Right lobe of liver (tissue), 6 donors: ENCODE measurements around the gene MAPK14. TPM values are rescaled to one million over a fixed set of nuclear protein-coding genes. Genes with fewer than 3 reads are reported as not detected.

Experiments used
- ATAC-seq, 4 donors: fragments of 200-7000 bp; cut with Tn5 transposase; one replicate each; pipeline ENCODE4 v1.9.1; 2020; ENCODE audit warnings: mild to moderate bottlenecking in 4 of 4, moderate library complexity in 4 of 4
- DNase-seq, 3 donors: peaks; one replicate each; pipeline ENCODE4 v3.0.0-alpha.2; 2020
- H3K27ac ChIP-seq, 3 donors: fragments of 200-600 bp; one replicate each; pipeline ENCODE4 v1.8.0; 2022
- H3K27me3 ChIP-seq, 2 donors: fragments of 200-600 bp; one replicate each; pipeline ENCODE4 v1.8.0; 2022
- H3K36me3 ChIP-seq, 4 donors: fragments of 200-600 bp; sonication (generic) in 1 of 4; one replicate each; pipeline versions ENCODE4 v1.5.1 to v1.8.0; 2017 to 2022; ENCODE audit warnings: control low read depth in 1 of 4
- H3K4me1 ChIP-seq, 4 donors: fragments of 200-600 bp; sonication (generic) in 1 of 4; one replicate each; pipeline versions ENCODE4 v1.5.1 to v1.8.0; 2017 to 2022; ENCODE audit warnings: control low read depth in 1 of 4
- H3K4me3 ChIP-seq, 3 donors: fragments of 200-600 bp; one replicate each; pipeline ENCODE4 v1.8.0; 2022
- H3K9me3 ChIP-seq, 4 donors: fragments of 200-600 bp; sonication (generic) in 1 of 4; one replicate each; pipeline versions ENCODE4 v1.5.1 to v1.8.0; 2017 to 2022; ENCODE audit warnings: control low read depth in 1 of 4
- POLR2A ChIP-seq: fragments of 450-650 bp; IDR thresholded peaks from one replicate; pipeline ENCODE4 v1.6.1; 2017; ENCODE audit warnings: antibody characterized with exemption, mild to moderate bottlenecking
- WGBS: methylation state at CpG from one replicate; pipeline ENCODE4 v1.1.6; 2018; ENCODE audit warnings: low coverage, low lambda C conversion rate; ENCODE audit not compliant: insufficient coverage; ENCODE audit errors: missing lambda C conversion rate; 5-methylcytosine and 5-hydroxymethylcytosine counted together
- intact Hi-C, 2 donors: fragments of 100-400 bp; cut with DNase I; formaldehyde crosslinking; loops; one replicate each; pipeline versions ENCODE4 v1.11.2 to v1.14.1; 2022
- total RNA-seq, 6 experiments: library from RNA; depleted of rRNA in 2 of 6; stranded (reverse); fragments of >200 nt in 2 of 6; fragmentation: NEBNext Ultra II Directional in 3 of 6; extraction: Animal tissue kit (Norgen Biotek cat#: 25700) in 3 of 6; gene quantifications; one replicate each; pipeline versions ENCODE4 v1.1.0 to v1.2.4, GENCODE V29; 2016 to 2023
- TF ChIP-seq, protein P1 (sequence below), 4 donors: fragments of 200-600 bp in 3 of 4; fragments of 450-650 bp in 1 of 4; IDR thresholded peaks; one replicate each; pipeline versions ENCODE4 v1.5.1 to v1.8.0; 2016 to 2022; ENCODE audit warnings: antibody characterized with exemption in 4 of 4, mild to moderate bottlenecking in 2 of 4
- donor health status: DM: no; HTN: yes; CAD: no.
- donor health status: DM: no; HTN: no; CAD: no.
- donor health status: DM: no; HTN: no; CAD: no.
- donor health status: DM: no; HTN: yes; CAD: no.
- donor health status: DM: no; HTN: yes; CAD: no.

Gene MAPK14
- total RNA-seq, 6 experiments from 2014 or later = 37.9 to 53.3 (median 45.3) TPM

DNA sequence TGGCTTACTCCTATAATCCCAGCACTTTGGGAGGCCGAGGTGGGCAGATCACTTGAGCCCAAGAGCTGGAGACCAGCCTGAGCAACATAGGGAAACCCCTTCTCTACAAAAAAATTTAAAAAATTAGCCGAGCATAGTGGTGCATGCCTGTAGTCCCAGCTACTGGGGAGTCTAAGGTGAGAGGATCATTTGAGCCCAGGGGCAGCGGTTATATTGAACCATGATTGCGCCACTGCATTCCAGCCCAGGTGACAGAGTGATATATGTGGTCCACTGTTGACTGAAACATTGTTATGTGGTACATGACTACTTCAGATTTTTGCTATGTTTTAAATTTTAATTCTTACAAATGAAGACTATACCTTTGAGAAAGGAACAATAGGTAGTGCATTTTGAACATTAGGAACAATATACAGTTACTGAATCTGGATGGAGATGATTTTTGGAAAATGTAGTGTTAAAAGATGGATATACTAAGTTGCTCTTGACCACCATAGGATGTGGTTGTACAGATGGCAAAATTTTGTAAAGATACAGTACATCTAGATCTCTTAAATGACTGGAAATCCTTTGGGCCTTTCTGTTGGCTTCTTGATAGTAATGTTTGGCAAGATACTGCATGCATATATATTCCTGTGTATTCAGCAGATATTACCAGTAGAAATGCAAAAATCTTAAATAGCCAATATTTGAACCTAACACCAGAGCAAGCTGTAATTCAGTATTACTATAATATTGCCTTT, 35.9 kb downstream of the MAPK14 start:
- no peak overlapping the region for H3K4me3 ChIP-seq
- H3K27me3 ChIP-seq = no peaks in the 10 kb centered on the region
- H3K4me1 ChIP-seq = peaks cover 0 to 49% (median 7%) of the 10 kb centered on the region in 4 donors
- TF ChIP-seq, protein P1, sequence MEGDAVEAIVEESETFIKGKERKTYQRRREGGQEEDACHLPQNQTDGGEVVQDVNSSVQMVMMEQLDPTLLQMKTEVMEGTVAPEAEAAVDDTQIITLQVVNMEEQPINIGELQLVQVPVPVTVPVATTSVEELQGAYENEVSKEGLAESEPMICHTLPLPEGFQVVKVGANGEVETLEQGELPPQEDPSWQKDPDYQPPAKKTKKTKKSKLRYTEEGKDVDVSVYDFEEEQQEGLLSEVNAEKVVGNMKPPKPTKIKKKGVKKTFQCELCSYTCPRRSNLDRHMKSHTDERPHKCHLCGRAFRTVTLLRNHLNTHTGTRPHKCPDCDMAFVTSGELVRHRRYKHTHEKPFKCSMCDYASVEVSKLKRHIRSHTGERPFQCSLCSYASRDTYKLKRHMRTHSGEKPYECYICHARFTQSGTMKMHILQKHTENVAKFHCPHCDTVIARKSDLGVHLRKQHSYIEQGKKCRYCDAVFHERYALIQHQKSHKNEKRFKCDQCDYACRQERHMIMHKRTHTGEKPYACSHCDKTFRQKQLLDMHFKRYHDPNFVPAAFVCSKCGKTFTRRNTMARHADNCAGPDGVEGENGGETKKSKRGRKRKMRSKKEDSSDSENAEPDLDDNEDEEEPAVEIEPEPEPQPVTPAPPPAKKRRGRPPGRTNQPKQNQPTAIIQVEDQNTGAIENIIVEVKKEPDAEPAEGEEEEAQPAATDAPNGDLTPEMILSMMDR (IDR thresholded peaks at IDR 0.05) = no peak
- no peak for TF ChIP-seq POLR2A
- ATAC-seq = peak in 1 of 4 donors; percentile 39
- DNase-seq = no peak
- H3K36me3 ChIP-seq = peaks cover 0 to 9% (median 2%) of the 10 kb centered on the region in 4 donors
- H3K27ac ChIP-seq = no peak overlapping the region
- WGBS = 68% methylated on average over 3 of the region's 4 CpGs
- H3K9me3 ChIP-seq = no peaks in the 10 kb centered on the region
- intact Hi-C loops = no loop called here

DNA sequence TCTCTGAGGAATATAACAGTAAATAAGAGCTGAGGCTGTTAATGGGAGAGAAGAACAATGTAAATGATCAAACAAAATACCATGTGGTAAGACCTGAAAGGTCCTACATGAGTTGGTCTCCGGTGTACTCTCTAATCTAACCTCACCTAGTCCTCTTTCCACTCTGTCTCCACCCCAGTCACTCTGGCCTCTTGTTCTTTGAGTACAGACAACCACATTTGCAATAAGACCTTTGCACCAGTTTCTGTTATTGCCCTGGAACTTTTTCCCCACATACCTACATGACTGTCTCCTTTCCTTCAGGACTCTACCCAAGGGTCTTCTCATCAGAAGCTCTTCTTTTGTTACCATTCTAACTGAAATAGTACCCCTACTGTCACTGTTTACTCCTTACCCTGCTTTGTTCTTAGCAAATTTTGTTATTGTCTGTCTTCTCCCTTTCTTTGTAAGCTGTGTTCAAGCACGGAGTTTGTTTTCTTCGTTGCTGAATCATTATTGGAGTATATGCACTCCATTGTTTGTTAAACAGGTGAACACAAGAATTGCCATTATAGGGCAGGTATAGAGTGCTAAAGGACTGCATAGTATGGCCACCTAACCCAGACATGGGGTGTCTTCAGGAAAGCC, 37.3 kb downstream of the MAPK14 start:
- Histone ChIP-seq H3K4me1 (peaks cover 0 to 63% (median 7%) of the 10 kb centered on the region in 4 donors), H3K27ac (peak overlapping the region; percentile 25 to 77 (median 72)), H3K36me3 (peaks cover 0 to 4% (median 2%) of the 10 kb centered on the region in 4 donors), H3K9me3 (no peaks in the 10 kb centered on the region), H3K27me3 (no peaks in the 10 kb centered on the region), H3K4me3 (peak overlapping the region in 1 of 3 donors; percentile 1)
- 26% methylated on average over 3 of the region's 3 CpGs for WGBS
- peak; percentile 82 to 96 (median 92) for ATAC-seq
- DNase-seq = peak in 1 of 3 donors; percentile 69
- intact Hi-C loops = no loop called here
- TF ChIP-seq, protein P1 (IDR thresholded peaks at IDR 0.05) = no peak
- no peak for TF ChIP-seq POLR2A

DNA sequence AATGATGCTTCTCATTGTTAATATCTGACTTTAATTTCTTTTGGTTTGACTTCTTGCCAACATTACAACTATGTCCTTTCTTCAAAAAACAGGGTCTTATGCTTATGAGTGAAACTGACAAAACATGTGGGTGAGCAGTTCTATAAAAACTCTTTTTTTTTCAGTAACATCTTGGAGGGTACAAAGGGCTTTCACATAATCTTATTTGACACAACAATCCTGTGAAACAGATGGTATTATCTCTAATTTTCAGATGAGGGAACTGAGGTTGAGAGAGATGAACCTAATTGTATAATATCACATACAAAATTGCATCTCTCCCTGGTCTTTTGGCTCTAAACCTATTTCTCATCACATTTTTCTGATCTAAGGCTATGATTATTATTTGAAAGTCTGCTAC, 38.3 kb downstream of the MAPK14 start:
- ATAC-seq = no peak

DNA sequence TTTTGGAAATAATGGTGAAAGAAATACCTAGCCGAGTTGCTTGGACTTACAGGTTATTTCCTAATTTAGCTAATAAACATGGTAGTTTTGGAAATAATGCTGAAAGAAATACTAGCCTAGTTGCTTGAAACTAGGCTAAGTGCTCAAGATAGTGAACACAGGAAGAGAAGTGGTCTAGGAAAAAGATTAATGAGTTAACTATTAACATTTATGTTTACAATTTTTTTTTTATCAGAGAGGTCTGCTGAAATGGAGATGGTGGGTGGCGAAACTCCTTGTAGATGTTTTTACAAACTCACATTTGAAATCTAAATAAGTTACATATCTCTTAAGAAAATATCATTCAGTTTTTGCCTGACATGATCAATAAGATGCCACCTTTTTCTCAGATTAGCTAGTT, 39.2 kb downstream of the MAPK14 start:
- Histone ChIP-seq H3K4me3 (no peak overlapping the region), H3K36me3 (no peaks in the 10 kb centered on the region), H3K27me3 (no peaks in the 10 kb centered on the region), H3K4me1 (peaks cover 0 to 63% (median 7%) of the 10 kb centered on the region in 4 donors), H3K9me3 (no peaks in the 10 kb centered on the region), H3K27ac (peak overlapping the region; percentile 4 to 28 (median 26))
- TF ChIP-seq, protein P1 (IDR thresholded peaks at IDR 0.05) = no peak
- TF ChIP-seq POLR2A = no peak
- ATAC-seq (peak in 3 of 4 donors; percentile 14 to 46 (median 27)), DNase-seq (no peak)
- intact Hi-C loops = no loop called here
- WGBS = 53% methylated on average over 2 of the region's 2 CpGs

More for the DNA sequence above, 38.3 kb downstream of the MAPK14 start:
- Histone ChIP-seq H3K27me3 (no peaks in the 10 kb centered on the region), H3K4me3 (no peak overlapping the region), H3K9me3 (no peaks in the 10 kb centered on the region), H3K4me1 (peaks cover 0 to 63% (median 7%) of the 10 kb centered on the region in 4 donors), H3K36me3 (no peaks in the 10 kb centered on the region), H3K27ac (peak overlapping the region in 1 of 3 donors; percentile 28)
- no peak for TF ChIP-seq POLR2A
- TF ChIP-seq, protein P1 (IDR thresholded peaks at IDR 0.05) = no peak
- DNase-seq = no peak
- intact Hi-C loops = no loop called here
